ENCODE data around the gene SCUBE2. TPM values are rescaled to one million over a fixed set of nuclear protein-coding genes. Genes with fewer than 3 reads are reported as not detected.

Gene SCUBE2
- total and polyA plus RNA-seq, 2 donors (not counting 1 experiment from before 2014, with no cell fraction given), result 0.61 to 1.8 TPM

DNA sequence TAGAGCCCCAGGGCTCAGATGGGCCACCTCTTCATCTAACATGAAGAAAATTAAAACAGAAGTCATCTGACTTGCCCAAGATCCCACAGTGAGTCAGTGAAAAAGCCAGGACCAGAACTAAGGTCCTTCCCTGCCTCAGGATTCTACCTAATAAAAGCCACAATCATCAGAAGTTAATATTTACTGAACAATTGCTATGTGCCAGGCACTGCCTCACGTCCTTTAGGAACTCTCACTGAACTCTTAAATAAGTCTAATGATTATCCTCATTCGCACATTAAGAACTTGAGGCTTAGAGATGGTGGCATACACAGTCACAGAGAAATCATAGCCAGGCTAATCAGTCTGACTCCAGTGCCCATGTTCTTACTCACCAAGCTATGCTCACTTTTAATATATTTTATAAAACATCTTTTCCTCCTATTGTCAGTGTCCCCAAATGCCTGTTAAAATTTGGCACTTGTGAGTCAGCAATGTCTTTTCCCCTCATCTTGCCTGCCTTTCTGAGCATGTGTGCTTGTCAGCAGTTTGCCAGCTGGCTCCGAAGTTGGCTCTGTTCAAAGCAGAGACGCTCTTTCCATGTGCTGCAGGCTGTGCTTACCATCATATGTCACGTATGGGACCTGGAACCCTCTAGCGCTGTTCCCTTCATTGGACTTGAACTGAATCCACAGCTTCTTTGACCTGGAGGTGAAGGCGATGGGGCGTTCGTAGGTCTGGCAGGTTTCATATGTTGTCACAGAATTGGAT is 66.1 kb downstream of the SCUBE2 start:
- TF ChIP-seq, protein P1, sequence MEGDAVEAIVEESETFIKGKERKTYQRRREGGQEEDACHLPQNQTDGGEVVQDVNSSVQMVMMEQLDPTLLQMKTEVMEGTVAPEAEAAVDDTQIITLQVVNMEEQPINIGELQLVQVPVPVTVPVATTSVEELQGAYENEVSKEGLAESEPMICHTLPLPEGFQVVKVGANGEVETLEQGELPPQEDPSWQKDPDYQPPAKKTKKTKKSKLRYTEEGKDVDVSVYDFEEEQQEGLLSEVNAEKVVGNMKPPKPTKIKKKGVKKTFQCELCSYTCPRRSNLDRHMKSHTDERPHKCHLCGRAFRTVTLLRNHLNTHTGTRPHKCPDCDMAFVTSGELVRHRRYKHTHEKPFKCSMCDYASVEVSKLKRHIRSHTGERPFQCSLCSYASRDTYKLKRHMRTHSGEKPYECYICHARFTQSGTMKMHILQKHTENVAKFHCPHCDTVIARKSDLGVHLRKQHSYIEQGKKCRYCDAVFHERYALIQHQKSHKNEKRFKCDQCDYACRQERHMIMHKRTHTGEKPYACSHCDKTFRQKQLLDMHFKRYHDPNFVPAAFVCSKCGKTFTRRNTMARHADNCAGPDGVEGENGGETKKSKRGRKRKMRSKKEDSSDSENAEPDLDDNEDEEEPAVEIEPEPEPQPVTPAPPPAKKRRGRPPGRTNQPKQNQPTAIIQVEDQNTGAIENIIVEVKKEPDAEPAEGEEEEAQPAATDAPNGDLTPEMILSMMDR (conservative IDR thresholded peaks at IDR 0.05 in 1 of 2, IDR thresholded peaks at IDR 0.05 in 1 of 2; ENCODE audit: low read depth in 1 of 2, low read length in 2 of 2), result no peak
- TF ChIP-seq EZH2 (IDR thresholded peaks at IDR 0.05; ENCODE audit: low read length, missing control alignments), result no peak
- no peak overlapping the region for H3K4me2 ChIP-seq (ENCODE audit: extremely low read depth, insufficient read depth, low read length)
- H3K79me2 ChIP-seq (ENCODE audit: control insufficient read depth, insufficient read depth, low read length), result no peaks in the 10 kb centered on the region
- no peak overlapping the region for H2AFZ ChIP-seq (ENCODE audit: low read length)
- no peaks in the 10 kb centered on the region for H3K9me3 ChIP-seq (ENCODE audit: control insufficient read depth, insufficient read depth, low read depth, low read length)
- no peaks in the 10 kb centered on the region for H4K20me1 ChIP-seq (ENCODE audit: control insufficient read depth, extremely low read depth, insufficient read depth, low read length)
- DNase-seq (ENCODE audit: low read depth in 2 of 2), result no peak
- H3K36me3 ChIP-seq (ENCODE audit: control insufficient read depth, insufficient read depth, low read length), result no peaks in the 10 kb centered on the region
- H3K4me3 ChIP-seq (replicated peaks in 1 of 4; ENCODE audit: control extremely low read depth in 1 of 4, insufficient read depth in 1 of 4, low read depth in 3 of 4, low read length in 4 of 4), result no peak overlapping the region
- H3K4me1 ChIP-seq (ENCODE audit: control insufficient read depth, extremely low read depth, insufficient read depth, low read length), result no peaks in the 10 kb centered on the region
- H3K9ac ChIP-seq (ENCODE audit: insufficient read depth, low read length), result no peak overlapping the region
- H3K27me3 ChIP-seq (ENCODE audit: control insufficient read depth, insufficient read depth, low read length), result no peaks in the 10 kb centered on the region
- no peak overlapping the region for H3K27ac ChIP-seq (ENCODE audit: insufficient read depth, low read length)

DNA sequence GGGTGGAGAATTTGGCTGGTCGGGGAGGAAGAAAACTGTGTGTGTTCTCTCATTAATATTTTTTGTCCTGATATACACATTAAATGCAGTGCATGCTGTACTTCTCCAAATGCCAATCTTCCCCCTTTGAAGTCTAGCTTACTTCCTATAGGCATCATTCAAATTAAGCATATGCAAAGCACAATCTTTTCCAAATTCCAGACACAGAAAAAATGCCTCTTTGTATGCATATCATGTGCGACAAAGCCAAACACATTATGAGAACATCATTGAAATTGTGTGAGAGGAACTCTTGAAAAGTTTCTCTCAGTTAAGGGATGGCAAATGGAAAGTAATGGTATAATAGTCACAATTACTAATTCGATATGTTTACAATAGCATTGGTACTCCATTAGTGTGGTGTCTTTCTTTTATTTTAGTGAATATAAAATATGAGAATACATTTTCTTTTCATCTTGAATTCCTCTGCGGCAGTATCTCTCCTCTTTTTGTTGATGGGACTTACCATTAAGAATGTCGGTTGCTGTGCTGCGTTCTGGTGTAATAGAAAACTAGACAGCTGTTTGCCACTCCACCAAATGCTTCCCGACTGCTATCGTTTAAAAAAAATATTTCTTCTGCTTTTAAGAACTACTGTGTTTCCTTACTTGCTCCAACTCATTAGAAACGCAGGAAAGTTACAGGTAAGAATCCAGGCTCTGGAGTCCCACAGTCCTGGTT is 68.3 kb downstream of the SCUBE2 start:
- H3K9me3 ChIP-seq (ENCODE audit: control insufficient read depth, insufficient read depth, low read depth, low read length), result no peaks in the 10 kb centered on the region
- no peak overlapping the region for H2AFZ ChIP-seq (ENCODE audit: low read length)
- no peak overlapping the region for H3K9ac ChIP-seq (ENCODE audit: insufficient read depth, low read length)
- no peaks in the 10 kb centered on the region for H3K27me3 ChIP-seq (ENCODE audit: control insufficient read depth, insufficient read depth, low read length)
- no peaks in the 10 kb centered on the region for H3K4me1 ChIP-seq (ENCODE audit: control insufficient read depth, extremely low read depth, insufficient read depth, low read length)
- DNase-seq (ENCODE audit: low read depth in 2 of 2), result no peak
- H3K79me2 ChIP-seq (ENCODE audit: control insufficient read depth, insufficient read depth, low read length), result no peaks in the 10 kb centered on the region
- no peak overlapping the region for H3K4me3 ChIP-seq (replicated peaks in 1 of 4; ENCODE audit: control extremely low read depth in 1 of 4, insufficient read depth in 1 of 4, low read depth in 3 of 4, low read length in 4 of 4)
- no peak overlapping the region for H3K27ac ChIP-seq (ENCODE audit: insufficient read depth, low read length)
- no peak overlapping the region for H3K4me2 ChIP-seq (ENCODE audit: extremely low read depth, insufficient read depth, low read length)
- no peaks in the 10 kb centered on the region for H3K36me3 ChIP-seq (ENCODE audit: control insufficient read depth, insufficient read depth, low read length)
- TF ChIP-seq, protein P1 (conservative IDR thresholded peaks at IDR 0.05 in 1 of 2, IDR thresholded peaks at IDR 0.05 in 1 of 2; ENCODE audit: low read depth in 1 of 2, low read length in 2 of 2), result no peak
- TF ChIP-seq EZH2 (IDR thresholded peaks at IDR 0.05; ENCODE audit: low read length, missing control alignments), result no peak
- H4K20me1 ChIP-seq (ENCODE audit: control insufficient read depth, extremely low read depth, insufficient read depth, low read length), result no peaks in the 10 kb centered on the region

DNA sequence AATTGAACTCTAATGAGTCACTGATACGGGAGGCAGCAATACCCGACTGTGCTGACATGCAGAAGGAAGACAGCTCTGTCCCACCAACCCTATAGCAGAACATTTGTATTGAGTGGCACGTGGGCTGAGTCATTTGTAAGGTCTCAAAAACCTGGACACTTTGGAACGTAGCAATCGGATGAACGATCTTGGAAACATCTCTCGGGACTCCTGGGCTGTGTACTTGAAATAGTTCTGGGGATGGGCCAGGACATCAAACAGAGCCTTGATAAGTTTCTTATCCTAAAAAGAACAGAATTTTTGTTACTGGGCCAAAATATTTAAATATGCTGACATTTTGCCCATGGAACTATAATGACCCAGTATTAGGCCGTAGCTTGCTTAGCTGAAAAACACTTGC is 70.5 kb downstream of the SCUBE2 start:
- no peaks in the 10 kb centered on the region for H3K79me2 ChIP-seq (ENCODE audit: control insufficient read depth, insufficient read depth, low read length)
- no peak overlapping the region for H3K4me2 ChIP-seq (ENCODE audit: extremely low read depth, insufficient read depth, low read length)
- no peak overlapping the region for H2AFZ ChIP-seq (ENCODE audit: low read length)
- no peaks in the 10 kb centered on the region for H3K4me1 ChIP-seq (ENCODE audit: control insufficient read depth, extremely low read depth, insufficient read depth, low read length)
- H4K20me1 ChIP-seq (ENCODE audit: control insufficient read depth, extremely low read depth, insufficient read depth, low read length), result no peaks in the 10 kb centered on the region
- no peaks in the 10 kb centered on the region for H3K36me3 ChIP-seq (ENCODE audit: control insufficient read depth, insufficient read depth, low read length)
- H3K9me3 ChIP-seq (ENCODE audit: control insufficient read depth, insufficient read depth, low read depth, low read length), result no peaks in the 10 kb centered on the region
- TF ChIP-seq, protein P1 (conservative IDR thresholded peaks at IDR 0.05 in 1 of 2, IDR thresholded peaks at IDR 0.05 in 1 of 2; ENCODE audit: low read depth in 1 of 2, low read length in 2 of 2), result no peak
- TF ChIP-seq EZH2 (IDR thresholded peaks at IDR 0.05; ENCODE audit: low read length, missing control alignments), result no peak
- H3K27me3 ChIP-seq (ENCODE audit: control insufficient read depth, insufficient read depth, low read length), result no peaks in the 10 kb centered on the region
- H3K4me3 ChIP-seq (replicated peaks in 1 of 4; ENCODE audit: control extremely low read depth in 1 of 4, insufficient read depth in 1 of 4, low read depth in 3 of 4, low read length in 4 of 4), result no peak overlapping the region
- no peak overlapping the region for H3K9ac ChIP-seq (ENCODE audit: insufficient read depth, low read length)
- peak in 1 of 2 donors; percentile 49 for DNase-seq (ENCODE audit: low read depth in 2 of 2)
- no peak overlapping the region for H3K27ac ChIP-seq (ENCODE audit: insufficient read depth, low read length)
